GM18870 (cell line): ENCODE results near the gene ARHGAP6.
A peak's percentile ranks its signal among the peaks of the same experiment; 100 is the strongest.
"Not testable (repeated sequence)": the region's sequence is repeated elsewhere in the genome, so short reads cannot be mapped to it uniquely, and the experiment has no call there.

Experiments
- ATAC-seq: cut with Tn5 transposase; IDR thresholded peaks from one replicate; pipeline ENCODE4 v1.9.1; 2021; ENCODE audit warnings: moderate library complexity; ENCODE audit not compliant: unreplicated experiment

Gene ARHGAP6

DNA sequence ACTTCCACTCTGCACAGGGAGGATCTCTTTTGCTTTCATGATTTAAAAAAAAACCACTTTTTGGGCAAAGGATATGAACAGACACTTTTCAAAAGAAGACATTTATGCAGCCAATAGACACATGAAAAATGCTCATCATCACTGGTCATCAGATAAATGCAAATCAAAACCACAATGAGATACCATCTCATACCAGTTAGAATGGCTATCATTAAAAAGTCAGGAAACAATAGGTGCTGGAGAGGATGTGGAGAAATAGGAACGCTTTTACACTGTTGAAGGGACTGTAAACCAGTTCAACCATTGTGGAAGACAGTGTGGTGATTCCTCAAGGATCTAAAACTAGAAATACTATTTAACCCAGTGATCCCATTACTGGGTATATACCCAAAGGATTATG, 87.4 kb downstream of the ARHGAP6 start:
- ATAC-seq, result not testable (repeated sequence)

DNA sequence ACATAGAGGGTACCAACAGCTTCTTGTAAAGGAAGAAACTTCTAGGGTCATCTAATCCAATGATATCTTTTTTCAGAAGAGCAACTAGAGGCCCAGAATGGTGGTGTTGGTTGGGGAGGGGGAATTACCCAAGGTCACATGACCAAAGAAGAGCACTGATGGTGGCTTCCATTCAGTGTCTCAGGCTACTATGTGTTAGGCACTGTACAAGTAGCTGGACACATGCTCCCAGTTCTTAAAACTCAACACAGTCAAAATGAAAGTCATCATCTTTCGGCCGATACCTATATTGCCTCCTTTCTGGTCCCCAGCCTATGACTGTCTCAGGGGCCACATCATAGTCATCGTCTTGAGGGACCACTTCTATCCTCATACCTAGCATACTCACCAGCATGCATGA, 88.1 kb downstream of the ARHGAP6 start:
- ATAC-seq, result no peak

DNA sequence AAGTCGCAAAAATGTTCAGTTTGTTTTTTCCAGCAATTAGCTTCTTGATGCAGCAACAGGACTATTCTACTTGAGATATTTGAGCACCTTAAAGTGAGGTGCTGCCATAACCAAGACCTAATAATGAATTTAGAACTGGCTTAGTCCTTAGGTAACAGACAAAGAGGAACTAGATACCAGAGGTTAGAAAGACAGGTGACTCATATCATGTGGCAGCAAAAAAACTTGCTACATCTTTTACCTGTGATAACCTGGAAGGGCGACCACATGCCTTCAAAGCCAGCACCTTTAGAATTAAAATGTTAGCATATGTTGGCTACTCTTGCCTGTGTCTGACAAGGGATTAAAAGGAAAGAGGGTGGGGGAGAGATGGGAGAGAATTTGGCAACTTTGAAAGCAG, 90.4 kb downstream of the ARHGAP6 start:
- ATAC-seq, result no peak

DNA sequence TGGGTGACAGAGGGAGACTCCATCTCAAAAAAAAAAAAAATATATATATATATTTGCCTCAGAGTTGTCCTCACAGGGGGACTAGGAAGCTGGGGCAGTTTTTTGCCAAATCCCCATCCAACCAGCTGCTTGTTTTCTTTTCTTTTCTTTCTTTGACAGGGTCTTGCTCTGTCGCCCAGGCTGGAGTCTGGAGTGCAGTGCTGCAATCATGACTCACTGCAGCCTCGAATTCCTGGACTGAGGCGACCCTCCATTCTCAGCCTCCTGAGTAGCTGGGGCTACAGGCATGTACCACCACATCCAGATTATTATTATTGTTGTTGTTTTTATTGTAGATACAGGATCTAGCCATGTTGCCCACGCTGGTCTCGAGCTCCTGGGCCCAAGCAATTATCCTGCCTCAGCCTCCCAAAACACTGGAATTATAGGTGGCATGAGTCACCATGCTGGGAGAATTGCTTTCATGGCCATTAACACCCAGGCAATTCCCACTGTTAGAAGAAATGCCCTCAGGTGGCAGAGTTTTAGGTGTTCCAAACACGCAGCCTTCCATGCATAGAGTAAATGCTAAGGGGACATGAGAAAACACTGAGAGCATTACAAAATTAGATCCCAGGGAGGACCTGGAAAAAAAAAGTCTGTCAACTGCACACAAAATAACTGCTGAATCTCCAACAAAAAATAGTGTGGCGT, 98.0 kb downstream of the ARHGAP6 start:
- no peak for ATAC-seq

DNA sequence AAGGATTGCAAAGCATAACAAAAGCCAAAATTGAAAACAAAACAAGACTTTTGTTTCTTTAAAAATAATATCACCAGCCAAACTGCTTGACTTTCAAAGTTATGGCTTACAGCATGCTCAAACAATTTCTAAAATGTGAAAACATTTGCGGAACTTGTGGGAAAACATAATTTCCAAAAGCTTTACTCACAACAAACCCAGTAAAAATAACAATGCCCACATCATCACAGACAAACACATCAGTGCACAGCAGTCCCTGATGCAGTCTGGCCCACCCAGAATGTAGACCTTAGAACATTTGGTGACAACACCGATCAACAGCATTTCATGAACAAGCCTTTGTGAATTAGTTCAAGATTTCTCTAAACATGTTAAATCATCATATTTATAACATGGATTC, 98.9 kb downstream of the ARHGAP6 start:
- ATAC-seq, result no peak

DNA sequence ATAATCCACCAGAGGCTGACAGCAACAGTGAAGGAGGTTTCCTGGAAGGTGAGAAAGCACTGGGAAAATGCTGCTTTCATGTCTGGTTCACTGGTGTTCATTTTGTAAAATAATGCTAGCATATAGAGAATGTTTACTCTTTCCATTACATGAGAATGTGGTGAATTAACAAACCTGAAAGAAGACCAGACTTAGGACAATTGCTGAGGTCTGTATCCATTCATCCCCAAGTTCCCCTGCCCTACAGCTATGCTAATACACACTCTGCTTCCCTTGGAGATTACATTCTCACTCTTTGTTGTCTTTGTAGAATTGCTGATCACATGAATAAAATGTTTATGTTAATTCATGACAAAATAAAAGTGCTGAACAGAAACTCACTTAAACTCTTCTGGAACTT, 99.5 kb downstream of the ARHGAP6 start:
- ATAC-seq, result no peak

DNA sequence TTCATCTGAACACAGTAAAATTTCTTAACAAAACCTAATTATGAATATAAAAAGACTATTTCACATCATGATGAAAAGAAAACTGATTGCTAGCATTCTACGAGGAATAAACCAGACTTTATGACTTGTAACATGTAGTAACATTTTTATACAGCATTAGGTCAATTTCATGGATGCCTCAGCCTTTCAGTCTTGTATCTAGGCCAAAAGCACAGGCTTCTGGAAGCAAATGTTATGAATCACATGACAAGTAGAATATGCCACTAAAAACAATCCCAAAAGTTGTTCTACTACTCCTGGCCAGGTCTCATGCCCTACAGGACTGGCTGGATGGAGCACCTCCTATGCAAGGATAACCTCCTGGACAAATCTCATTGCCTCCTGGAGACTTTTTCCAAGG, 101.2 kb downstream of the ARHGAP6 start:
- no peak for ATAC-seq

DNA sequence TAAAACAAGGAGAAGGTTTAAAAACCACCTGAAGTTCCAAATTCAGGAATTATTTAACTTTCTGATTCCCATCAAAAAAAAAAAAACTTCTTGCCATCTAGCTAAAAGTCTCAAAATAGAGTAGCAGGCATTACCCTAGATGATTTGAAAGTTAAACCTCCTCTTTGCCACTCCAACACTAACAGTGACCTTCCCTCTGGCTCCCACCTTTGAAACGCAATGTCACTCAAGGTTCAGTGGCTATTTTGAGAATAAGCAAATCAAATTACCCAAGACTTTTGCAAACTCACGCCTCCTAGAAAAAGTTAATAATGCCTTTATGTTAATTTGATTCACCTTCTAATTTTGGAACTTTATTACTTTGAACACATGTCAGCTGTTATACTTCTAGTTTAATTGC, 103.2 kb downstream of the ARHGAP6 start:
- no peak for ATAC-seq

DNA sequence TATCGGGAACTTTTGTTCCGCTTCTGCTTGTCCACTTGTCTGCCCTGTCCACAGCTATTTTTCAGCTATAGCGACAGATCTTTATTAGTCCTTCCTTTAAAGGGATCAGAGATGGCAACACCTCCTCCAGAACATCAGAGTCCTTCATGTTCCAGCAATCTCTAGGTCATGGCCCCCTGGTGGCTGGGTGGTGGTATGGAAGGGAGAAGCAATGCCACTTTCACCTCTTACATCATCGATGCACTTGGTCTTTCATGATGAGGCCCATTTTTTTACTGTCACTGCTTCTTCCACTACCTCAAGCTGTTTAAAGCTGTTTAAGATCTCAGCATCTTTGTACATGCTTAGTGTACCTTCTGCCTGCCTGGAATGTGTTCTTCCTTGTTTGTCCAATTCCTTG, 106.7 kb downstream of the ARHGAP6 start:
- no peak for ATAC-seq

DNA sequence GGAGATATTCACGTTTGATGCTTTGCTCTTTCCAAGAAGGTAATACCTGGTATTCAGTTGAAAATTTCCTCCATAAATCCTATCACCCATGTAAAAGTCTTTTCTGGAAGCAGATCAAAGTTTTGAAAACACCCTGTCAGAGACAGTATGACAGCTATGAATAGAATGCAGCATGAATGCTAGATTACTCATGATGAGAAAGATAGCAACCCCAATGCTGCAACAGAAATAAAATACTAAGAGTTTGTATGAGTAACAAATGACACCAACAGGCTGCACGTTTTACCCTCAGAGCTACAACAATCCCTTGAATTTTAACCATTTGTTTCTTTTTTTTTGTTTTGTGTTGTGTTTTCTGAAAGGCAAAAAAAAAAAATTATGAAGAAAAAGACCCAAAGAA, 108.6 kb downstream of the ARHGAP6 start:
- no peak for ATAC-seq

DNA sequence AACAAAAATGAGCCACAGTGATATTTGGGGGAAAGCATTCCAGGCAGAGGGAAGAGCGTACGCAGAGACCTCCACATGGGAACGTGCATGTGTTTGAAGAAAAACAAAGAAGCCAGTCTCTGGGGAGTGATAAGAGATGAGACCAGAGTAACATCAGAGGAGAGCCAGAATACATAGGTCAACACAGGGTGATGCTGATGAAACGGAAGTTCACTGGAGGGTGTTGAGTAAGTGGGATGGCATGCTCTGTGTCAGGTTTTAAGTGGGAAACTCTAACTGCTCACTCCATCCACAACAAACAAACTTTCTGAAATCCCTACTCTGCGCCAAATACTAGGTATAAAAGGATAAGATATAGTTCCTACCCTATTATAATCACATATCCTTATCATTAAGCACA, 110.0 kb downstream of the ARHGAP6 start:
- ATAC-seq, result no peak

DNA sequence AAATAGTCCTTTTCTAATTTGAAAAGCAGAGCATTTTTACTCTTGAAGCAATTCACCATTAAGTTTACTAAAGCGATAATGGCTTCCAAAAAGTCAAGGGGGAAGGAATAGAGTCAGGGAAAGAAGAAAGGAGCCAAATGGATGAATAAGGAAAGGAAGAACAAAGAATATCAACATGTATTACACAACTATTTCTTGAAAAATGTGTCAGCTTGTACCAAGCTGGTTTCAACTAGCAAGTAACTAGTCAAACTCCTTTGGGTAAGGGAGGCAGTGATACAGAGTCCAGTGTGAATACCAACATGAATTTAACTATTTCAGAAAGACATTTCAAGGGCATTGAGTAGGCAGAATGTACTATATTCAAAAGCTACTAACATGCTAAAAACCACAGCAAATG, 112.1 kb downstream of the ARHGAP6 start:
- ATAC-seq, result no peak

DNA sequence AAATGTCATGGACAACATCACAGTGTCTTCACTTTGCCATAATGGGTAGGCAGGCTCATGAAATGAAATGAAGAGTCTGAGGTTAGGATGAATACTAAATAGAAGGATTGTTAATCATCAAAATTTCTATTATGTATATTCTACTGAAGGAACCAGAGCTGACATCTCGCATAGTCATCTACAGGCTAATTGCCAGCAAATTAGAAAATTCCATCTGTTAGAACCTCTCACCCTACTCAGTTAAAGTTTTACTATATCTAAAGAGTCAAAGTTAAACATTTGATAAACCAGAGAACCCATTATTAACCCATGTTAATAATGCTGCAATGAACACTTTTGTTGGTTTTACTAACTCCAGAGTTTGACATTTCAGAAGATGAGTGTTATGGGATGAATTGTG, 114.6 kb downstream of the ARHGAP6 start:
- ATAC-seq, result no peak

DNA sequence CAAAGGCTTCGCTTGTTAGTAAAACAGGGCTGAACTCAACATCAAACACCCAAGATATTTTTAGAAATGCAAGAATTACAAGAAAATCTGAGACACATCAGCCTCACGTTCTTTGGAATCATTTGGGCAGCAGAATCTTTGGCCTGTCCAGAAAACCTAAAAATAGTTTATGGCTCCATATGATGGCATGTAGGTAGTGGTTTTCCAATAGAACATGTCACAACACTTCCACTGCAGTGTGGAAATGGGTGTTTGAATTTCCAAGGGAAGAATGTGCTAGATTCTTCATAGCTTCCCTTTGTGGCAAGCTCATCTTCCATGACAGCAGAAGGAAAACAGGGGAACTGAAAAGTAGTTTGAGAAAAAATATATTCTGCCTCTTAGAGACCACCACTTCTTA, 118.8 kb downstream of the ARHGAP6 start:
- no peak for ATAC-seq

DNA sequence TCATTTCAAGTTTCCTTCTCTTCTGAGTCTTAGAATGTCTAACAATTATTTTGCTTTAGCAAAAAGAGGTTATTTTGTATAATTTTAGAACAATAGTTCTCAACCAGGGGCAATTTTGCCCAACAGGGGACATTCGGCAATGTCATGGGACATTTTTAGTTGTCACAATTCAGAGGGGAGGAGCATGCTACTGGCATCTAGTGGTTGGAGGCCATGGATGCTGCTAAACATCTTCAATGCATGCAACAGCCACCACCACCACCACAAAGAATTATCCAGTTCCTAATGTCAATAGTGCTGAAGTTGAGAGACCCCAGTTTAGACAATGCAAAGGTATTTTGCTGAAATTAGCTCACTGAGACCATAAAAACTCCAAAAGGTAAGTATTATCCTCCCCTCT, 122.5 kb downstream of the ARHGAP6 start:
- no peak for ATAC-seq

DNA sequence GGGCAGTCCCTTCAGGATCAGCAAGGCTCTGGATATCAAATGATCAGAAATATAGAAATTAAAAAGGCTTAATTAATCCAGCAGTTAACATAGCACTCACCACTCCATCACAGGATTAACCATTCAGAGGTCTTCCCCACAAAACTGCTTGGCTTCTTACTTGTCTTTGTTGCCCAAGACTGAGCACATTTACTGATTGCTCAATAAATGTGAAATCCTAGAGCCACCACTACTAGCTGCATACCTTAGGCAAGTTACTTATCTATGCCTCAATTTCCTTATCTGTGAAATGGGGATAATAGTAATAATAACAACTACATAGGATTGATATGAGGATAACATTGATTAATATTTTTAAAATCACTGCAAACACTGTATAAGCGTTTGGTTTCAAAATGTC, 124.2 kb downstream of the ARHGAP6 start:
- ATAC-seq, result no peak

DNA sequence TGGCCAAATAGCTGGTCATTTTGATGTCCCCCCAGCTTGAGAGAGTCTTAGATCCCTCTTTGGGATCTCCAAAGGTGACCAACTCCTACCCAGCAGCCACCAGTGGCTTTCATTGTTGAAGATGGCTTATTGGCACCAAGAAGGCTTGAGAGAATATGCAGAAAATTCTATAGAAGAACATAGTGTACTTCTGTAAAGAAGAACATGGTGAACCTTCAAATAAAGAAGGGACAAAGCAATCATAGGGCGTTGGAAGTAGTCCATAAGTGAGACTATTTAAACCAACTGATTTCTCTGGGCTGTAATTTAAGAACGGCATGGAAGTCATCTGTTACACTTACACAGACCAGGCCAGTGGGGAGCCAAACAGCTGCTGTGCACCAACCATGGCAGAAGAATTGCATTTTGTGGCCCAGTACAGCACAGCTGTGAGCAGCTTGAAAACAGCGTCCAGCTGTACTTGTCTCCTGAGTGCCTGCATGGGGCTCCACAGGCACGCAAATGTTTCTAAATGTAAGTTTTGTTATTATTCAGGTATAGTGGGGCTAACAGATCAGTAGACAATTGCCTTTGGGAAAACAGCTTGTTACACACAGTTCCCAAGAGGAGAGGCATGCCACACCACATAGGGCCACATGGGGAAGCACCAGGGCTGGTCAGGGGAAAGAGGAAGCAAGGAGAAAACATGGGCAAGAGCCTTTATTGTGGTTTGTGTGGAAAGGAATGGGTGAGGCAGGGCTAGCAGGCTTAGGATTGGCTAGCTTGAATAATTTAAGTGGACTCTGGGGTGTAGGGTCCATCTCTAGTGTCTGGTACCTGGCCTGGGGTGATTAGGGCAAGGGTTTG, 125.0 kb downstream of the ARHGAP6 start:
- ATAC-seq, result peak; percentile 84

DNA sequence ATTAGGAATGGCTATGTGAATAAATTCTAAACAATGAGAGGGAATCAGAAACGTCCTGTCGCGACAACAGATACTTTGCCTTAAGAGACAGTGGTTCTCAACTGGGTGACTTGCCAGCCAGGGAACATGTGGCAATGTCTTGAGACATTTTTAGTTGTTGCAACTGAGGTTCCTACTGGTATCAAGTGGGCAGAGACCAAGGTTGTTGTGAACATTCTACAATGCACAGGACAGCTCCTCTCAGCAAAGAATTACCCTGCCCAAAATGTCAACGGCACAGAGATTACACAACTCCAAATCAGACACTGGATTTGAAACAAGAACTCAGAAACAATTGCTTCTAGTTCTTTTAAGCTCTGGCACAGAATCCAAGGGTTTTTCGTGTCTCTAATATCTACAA, 128.6 kb downstream of the ARHGAP6 start:
- ATAC-seq, result no peak

DNA sequence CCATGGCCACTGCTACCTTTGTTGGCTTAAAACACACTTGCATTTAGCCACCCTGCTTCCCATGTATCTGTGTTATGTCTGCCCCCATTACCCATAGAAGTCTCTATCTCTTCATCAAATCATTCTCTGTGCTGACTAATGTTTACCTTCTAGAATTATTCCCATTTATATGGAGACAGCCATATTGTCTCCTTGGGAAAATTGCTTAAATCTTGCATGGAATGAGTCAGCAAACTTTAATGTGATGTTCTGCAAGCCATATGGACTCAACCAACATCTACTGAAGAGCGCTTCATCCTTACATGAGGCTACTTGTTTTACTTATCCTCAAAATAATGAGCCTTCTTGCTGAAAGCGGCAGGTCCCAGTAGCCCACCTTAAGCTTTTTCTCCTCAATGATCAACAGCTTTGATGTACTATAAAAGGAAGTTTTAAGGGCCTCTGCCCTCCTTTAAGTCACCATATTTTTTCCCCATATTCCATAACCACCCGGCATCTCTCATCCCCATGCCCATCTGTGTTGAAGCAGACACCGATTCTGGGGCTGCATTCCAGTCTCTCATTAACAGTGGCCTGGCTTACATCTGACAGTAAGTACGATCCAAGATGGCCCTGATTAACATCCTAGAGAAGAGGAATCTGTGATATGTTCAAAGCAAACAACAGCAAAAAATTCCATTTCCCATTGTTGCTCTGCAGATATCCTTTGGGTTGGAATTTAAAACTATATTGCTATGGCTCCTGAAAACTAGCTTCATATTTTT, 130.4 kb downstream of the ARHGAP6 start:
- no peak for ATAC-seq

DNA sequence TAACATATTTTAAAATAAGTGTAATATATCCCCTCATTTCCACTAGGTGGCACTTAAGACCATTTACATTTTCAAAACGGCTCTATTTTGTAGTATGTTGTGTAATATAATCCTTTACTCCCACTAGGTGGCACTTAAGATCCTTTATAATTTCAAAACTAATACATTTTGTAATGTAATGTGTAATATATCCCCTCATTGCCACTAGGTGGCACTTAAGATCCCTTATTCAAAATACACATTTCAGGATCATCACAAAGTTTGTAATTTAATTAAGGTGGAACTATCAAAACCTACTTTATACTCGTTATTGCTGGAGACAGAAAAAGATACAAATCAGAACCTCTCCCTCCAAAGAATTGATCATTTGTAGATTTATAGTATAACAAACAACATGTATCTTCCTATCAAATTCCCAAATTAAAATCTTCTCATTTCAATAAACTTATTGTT, 132.5 kb downstream of the ARHGAP6 start:
- peak; percentile 90 for ATAC-seq

DNA sequence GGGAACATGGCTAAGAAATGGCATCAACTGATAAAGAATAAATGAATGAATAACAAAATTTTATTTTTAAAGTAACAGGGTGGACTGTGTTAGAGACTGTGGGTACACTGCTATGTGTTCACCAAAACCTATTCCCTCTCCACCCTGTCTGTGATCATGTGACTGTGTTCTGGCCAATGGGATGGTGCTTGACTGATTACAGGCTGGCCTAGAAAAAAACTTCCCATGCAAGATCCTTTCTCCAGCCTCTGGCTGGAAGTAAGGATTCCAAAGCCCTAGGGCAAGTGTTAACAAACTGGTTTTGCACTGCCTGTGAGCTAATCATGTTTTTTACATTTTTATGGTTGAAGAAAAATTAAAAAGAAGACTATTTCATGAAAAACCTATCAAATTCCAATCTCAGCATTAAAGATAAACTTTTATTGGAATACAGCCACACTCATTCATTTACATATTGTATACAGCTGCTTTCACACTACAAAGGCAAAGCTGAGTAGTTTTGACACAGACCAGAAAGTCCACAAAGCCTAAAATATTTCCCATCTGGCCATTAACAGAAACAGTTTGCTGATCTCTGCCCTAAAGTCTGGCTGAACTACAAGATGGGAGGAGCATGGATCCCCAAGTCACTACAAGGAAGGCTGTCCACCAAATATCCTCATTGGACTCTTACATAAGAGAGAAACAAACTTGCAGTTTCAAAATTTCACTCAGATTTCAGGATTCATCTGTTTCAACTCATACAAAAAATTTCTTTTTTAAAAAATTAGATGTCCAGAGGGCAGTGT, 133.2 kb downstream of the ARHGAP6 start:
- ATAC-seq, result no peak
